Activated naive CD4-positive, alpha-beta T cell treated with anti-CD3 and anti-CD28 coated beads, Interleukin-2, amount 10 ng/mL, durations not matched to agents 5 hours and 36 hours (primary cell): ENCODE results near the gene XCL2. TPM values are rescaled to one million over a fixed set of nuclear protein-coding genes. Genes with fewer than 3 reads are reported as not detected.

Experiments used
- total RNA-seq, 2 experiments: library from RNA; stranded (reverse); gene quantifications; one replicate each; pipeline ENCODE4 v1.2.3, GENCODE V29; 2021

Gene XCL2
- total RNA-seq = not detected

GRCh38 chr1:168543840-168544498 is at the start of gene XCL2:
Gene XCL2, minus strand, starts transcription at chr1:168543997. Its CDS starts 33 bp downstream, at chr1:168543964.

GRCh38 chr1:168576245-168576688 is 32.5 kb upstream of the XCL2 start, which contains the start of gene XCL1:
Gene XCL1, plus strand, starts transcription at chr1:168576605. Its CDS starts 33 bp downstream, at chr1:168576638.

Other genes starting within 250 kb of the XCL2 start
- gene XCL1, start 32.6 kb upstream of the XCL2 start, total RNA-seq = not detected
- gene DPT, start 185.2 kb upstream of the XCL2 start, total RNA-seq = not detected